Pons (tissue), 1 donor: ENCODE measurements around the gene ANKEF1.
"Not testable (repeated sequence)": the region's sequence is repeated elsewhere in the genome, so short reads cannot be mapped to it uniquely, and the experiment has no call there.

Experiments used
- DNase-seq: peaks from one replicate; pipeline ENCODE4 v3.0.0-alpha.2; 2016; ENCODE audit warnings: low spot score

The ANKEF1 gene

DNA sequence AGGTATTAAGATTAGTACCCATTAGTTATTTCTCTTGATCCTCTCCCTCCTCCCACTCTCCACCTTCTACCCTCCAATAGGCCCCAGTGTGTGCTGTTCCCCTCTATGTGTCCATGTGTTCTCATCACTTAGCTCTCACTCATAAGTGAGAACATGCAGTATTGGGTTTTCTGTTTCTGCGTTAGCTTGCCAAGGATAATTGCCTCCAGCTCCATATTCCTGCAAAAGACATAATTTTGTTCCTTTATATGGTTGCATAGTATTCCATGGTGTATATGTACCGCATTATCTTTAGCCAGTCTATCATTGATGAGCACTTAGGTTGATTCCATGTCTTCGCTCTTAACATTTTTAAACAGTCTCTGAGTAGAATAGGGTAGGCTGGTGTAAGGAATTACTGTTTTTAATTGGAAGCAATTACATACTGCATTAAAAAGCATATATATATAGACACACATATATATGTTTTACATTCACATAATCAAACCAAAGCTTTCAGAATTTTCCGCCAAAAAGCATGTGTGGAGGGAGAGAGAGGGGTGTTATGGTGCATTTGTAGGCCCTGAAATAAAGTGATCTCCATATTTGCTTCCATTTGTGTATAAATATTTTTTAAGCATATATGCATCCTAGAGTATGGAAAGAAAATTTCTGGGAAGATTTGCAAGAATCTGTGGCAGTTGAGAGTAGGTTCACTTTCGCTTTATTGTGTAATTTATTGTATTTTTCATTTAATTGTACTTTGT is 709 bp upstream of the ANKEF1 start:
- DNase-seq, result no peak

DNA sequence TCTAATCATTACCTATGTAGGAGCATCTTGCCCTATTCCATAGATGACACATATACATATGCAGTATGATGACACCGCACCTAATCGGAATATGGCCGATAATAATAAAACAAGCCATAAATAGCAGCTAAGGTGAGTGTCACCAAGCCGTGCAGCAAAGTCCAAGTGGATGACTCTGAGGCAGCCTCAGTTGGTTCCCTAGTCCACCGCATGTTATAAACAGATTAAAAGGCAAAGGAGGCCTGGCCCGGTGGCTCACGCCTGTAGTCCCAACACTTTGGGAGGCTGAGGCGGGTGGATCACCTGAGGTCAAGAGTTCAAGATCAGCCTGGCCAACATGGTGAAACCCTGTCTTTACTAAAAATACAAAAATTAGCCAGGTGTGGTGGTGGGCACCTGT is 1.5 kb downstream of the ANKEF1 start:
- DNase-seq, result not testable (repeated sequence)

DNA sequence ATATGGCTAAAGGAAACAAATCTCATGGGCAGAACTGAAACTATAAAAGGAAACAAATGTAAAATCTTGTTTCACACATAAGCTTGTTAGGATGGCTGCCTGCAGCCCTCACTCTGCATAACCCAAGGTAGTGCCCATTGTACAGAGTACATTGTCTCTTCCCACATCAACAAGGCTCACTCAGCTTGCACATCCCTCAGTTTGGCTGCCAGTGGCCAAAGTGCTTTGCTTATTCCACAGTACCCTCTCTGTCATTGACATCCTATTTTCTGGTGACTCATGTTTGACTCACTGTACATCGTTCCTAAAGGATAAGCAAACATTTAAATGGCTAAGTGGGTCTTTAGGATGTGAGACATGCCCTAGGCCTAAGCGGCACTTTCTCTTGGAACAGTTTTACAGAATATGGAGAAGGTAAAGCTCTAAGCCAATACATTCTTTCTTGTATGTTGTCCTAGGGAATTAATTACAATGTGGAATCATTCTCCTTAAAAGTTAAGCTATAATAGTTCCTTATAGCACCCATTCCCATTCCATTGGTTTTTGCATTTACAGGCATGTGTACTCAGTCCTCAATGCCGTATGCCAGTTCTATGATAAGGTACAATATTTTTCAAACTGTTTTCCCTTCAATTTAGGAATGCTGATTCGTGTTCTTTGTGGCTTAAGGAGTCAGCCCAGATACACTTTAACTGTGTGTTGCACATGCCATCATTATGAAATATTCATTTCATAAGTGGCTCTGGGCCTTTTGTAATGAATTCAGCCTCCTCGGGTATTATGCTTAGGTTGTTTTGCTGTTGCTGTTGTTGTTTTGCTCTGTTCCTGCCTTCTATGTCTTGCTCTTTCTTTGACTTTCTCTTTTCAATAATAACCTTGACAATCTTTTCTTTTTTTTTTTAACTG is 5.5 kb downstream of the ANKEF1 start:
- no peak for DNase-seq

DNA sequence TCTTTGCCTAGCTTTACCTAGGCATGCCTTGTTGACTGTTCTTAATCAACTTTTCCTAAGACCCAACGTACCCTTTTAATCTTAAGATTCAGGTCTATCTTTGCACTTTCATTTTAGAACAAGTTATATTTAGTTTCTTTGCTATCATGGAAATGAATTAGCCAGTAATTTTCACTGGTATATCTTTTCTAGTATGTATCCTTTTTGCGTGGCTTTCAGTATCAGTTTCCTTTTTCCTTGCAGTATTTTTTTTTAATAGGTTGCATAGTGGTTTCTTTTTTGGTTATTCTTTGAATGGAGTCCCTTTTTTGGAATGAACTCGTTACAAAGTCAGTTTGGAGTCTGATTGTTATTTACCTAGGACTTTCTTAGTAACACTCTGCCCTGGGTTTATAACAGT is 7.3 kb downstream of the ANKEF1 start:
- no peak for DNase-seq

DNA sequence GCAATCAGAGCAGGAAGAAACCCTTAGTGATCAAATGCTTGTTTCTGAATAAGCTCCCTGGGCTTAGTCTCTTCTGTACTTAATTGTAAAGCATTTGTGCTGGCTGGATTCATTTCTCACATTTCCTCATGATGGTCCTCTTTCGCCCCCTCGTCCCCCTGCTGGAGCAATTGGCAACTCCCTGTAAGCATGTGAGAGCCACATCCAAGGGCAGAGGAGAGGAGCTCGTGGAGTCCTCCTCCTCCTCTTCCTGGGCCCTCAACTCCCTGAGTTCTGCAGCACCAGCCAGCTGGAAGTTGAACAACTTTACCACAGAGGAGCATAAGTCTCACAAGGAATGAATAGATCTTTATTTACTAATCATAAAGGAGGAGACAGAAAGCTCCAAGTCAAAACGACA is 12.6 kb downstream of the ANKEF1 start:
- no peak for DNase-seq

DNA sequence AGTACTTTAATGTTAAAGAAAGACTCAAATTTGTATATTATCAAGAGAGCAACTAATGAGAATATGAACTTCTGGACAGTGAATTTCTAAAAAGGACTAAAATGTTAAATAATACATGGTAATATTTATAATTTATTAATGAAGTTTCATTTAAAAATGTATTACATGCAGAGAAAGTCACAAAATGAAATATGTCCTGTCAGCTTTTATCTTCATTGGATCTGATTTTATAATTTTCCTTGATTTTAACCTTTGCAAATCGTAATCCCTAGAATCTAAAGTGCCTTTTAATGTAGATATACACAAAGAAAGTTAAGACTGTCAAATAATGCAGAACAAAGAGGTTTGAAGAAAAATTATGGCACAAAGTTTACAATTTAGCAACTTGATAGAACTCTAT is 16.4 kb downstream of the ANKEF1 start:
- DNase-seq, result no peak

DNA sequence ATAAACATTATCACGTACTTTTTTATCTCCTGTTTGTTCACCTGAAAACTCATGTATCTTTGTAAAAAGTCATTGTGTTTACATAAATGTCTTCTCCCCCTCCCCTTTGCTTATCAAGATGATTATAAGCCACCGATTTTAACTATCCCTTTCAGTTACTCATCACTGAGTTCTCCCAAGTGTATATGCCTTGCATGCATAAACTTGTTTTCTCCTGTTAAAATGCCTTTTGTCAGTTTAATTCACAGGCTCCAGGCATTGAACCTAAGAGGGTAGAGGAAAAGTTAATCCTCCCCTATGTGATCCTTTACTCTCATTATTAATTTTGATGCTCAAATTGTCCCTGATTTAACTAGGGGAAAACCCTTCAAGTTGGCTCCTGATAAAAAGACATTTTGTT is 24.2 kb downstream of the ANKEF1 start:
- no peak for DNase-seq

DNA sequence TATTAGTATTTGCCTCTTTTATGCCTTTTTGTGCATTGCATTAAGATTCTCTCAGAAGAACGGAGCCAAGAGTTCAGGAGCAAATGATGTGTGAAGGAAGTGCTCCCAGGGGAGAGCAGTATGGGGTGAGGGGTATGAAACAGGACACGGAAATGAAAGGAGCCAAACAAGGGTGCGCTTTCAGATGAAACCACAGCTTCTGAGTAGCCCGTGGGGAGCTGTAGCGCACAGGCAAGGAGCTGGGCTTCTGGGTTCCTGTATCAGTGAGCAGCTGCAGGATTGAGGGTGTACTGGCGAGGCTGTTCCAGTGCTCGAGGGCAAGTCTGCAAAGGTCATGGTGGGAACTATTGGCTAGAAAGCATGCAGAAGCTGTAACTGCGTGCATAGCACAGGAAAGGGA is 25.4 kb downstream of the ANKEF1 start:
- DNase-seq, result no peak

DNA sequence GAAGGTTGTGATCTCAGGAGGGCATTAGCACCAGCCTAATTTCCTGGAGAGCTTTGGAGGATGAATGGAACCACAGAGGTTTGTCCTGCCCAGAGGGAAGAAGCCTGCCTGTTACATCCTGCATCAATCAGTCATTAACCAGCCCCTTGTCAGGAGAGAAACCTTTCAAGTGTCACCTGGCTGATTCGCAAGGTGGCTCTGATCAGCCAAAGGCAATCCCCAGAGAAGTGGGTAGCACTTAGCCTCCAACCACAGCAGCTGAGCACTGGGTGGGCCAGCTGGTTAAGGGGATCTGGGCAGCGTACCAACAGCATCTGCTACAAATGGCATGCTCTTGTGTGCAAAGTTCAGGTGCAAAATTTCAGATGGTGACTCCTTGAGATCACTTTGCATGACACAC is 26.9 kb downstream of the ANKEF1 start:
- DNase-seq, result no peak

DNA sequence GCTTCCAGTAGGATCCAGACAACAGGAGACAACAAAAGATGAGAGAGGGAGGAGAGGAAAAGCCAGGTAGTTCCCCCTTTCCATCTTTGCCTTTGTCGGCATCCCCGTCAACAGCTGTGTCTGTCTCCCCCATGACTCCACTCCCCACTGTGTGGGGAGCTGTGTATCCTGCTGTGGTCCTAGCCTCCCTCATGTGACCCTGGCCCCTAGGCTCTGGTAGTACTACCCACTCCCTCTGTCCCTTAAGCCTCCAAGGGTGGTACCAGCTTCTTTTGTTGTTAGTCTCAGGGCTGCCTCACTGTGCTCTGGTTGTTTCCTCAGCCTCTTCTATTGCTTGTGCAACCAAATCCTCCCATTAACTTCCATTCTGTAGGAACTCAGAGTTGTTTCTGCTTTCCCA is 28.7 kb downstream of the ANKEF1 start:
- no peak for DNase-seq

DNA sequence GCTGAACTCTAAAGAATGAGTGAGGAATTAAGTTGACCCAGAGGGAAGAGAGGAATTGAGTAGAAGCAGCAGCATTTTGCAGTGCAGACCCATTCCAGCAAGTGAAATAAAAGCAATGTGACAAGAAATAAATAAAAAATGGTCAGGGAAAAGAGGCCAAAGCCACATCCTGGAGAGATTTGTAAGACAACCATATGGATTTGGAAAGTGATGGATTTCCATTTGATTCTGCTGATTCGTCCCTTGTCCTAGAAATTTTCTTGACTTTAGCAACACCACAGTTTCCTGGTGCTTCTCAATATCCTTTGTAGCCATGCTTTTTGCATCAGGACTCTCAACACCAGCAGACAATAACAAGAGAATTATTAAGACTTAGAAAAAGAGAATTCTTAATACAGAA is 29.8 kb downstream of the ANKEF1 start:
- DNase-seq, result no peak

DNA sequence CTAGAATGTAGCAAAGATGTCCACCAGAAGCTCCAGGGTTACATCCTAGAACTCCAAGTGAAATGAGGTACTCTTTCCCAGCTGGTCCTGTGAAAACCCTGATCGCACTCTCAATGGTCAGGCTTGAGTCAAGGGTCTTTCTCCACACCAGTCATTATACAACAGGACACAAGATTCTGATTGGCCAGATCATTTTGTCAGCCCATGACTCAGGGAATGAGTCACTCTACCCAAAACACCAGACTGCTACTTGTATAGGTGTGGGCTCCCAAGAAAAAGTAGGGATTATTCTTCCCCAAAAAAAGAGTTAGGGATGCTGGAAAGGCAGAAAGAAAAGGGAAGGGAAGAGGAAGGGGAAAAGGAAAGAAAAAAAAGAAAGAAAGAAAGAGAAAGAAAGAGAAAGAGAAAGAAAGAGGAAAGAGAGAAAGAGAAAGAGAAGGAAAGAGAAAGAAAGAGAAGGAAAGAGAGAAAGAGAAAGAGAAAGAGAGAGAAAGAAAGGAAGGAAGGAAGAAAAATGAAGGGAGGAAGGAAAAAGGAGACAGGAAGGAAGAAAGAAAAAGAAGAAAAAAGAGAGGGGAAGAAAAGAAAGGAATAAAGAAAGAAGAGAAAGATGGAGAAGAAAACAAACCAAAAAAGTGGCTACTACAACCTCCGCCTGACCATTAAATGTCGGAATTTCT is 30.5 kb downstream of the ANKEF1 start:
- DNase-seq, result no peak

DNA sequence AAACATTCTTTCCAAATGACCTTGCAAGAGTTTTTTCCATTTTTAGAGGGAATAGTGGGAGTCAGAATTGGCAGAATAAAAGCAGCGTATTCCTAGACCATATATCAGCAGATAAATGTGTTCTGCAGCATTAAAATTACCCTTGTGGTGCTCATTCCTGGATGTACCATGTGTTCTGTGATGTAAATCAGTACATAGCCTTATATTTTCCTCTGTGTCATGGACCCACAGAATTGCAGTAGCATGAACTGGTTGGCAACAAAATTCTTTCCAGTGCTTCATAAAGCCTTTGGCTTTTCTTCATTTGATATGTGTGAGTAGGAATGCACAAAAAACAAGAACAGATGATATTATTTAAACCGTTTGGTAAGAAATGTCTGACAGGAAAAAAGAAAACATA is 32.5 kb downstream of the ANKEF1 start:
- DNase-seq, result no peak

DNA sequence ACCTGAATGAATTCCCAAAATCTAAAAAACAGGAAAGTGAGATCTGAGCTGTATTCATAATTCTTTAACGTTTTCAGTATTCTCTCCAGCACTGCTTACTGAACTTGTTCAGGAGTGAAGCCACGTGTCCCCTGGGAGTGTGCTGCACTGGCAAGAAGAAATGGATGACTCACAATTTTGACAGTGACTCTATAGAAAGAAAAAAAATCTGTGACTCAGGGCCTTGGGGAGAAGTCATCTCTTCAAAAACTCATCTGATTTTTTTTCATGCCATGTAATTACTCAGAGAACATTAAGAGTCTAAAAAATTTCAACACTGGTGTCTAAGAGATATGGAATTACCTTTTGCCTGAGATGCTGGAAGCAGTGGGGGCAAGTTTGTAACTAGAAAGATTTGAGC is 39.7 kb downstream of the ANKEF1 start:
- DNase-seq, result no peak

DNA sequence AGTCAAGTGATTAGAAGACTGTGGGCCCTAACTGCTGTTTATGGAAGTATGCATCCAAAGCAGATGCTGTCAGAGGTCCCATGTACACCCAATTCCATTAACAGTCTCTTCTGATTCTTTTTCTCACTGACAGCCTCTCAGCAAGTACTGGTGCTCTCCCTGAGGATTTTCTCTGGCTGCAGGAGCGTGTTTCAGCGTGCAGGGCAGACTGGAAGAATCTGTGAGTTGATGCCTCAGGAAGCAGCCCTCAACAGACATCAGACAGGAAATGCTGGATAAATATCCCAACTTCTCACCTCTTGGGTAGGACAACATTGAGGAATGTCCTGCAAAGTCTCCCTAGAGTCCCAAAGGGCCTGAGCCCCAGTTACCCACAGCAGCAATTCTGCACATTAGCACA is 40.8 kb downstream of the ANKEF1 start:
- DNase-seq, result no peak

DNA sequence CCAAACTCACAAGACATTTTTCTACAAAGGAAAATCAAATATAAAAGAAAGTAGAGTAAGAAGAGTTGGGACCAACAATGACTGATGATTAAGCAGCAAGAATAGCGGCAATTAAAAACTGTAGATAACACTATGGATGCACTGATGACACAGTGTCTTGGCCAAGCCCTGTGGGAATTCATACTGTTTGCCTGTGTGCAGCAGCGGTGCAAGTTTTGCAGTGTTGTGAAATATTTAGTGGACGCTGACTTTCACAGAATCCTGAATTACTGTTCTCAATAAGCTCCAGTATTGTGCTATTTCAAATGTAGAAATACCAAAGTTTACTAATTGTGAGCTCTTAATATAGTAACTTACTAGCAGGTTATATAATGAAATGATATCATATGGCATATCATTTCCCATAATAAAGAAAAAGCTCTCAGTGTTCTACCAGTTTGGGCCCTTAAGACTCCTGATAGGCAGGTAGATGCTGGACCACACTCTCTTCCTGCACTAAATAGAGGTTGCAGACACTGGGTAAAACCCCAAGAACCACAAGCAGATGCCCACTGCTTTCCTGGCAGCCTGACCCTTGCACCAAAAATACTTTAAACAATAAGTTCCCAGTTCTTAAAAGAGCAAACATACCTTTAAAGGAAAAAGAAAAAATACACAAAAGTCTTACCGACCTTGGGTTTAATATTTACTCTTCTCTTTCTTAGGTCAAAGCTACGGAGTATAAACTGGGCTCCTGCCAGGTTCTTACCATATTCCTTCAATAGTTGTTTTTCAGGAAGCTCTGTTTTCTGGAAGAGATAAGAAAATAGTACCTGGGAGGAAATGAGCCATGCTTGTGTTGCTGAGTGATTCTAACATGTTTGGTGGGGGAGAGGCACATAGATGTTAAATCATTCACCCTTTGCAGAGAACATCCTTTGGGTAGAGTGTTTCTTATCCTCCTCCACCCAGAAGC is 41.6 kb downstream of the ANKEF1 start:
- DNase-seq, result no peak

DNA sequence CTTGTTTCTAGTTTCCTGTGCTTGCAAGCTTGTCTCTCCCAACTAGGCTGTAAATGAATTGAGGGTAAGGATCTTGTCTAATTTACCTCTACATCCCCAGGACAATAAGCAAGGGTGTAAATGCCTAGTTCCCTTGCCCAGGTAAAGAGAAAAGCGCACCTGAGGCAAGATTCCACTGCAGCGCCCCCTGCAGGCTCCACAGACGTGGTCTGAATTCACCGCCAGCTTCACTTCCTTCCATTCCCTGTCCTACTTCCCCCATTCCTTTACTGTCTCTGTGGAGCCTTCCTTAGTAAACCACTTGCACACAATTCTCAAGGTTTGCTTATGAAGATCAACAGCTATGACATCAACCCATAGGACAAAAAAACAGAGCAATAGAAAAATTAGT is 42.3 kb downstream of the ANKEF1 start:
- DNase-seq, result no peak

DNA sequence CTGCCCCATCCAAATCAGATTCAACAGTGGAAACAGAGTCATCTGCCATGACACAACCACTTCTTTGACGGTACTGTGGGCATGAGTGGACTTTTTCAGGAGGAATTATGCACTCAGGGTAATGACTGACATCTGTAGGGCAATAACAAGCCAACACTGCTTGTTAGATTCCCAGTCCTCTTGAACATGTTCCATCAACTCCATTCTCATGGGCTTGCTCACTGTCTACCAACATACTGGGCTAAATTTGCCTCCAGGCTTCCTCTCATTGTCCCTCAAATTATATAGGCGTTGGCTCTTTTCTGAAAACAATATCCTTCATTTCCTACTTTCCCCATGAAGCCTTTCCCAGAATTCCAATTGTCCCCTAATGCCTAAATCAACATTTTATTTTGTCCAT is 43.1 kb downstream of the ANKEF1 start:
- no peak for DNase-seq

DNA sequence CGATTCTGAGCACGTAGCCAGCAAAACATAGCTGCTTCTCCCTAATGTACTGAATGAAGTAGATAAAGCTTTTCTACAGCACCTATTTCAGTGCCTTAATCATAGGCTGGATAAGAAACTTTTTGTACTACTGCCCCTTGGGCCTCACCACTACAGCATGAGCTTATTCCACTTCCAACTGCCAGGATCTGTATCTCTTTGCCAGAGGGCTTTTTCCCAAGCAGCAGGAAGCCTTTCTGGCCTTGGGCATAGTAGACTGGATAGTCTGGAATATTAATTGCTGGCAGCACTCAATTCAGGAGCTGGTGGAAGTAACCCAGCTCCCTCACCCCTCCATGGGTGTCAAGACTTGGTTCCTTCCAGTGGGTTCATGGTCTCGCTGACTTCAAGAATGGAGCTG is 43.6 kb downstream of the ANKEF1 start:
- no peak for DNase-seq

DNA sequence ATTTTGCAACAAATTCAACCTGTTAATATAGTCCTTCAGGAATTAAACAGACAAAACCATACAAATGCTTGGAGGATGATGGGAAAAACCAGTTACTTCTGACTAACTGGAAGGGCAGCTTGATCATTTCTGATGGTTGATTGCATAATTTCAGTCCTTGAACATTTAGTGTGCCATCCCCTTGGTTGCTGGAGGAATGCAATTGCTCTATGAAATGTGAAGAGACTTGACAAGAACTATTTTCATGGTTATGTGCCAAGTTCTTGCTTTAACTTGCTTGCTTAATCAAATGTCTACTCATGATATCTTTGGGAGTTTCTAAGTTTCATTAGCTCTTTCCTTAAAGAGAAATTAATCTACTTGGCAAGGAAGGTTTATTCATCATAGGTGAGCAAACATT is 45.2 kb downstream of the ANKEF1 start:
- DNase-seq, result no peak

DNA sequence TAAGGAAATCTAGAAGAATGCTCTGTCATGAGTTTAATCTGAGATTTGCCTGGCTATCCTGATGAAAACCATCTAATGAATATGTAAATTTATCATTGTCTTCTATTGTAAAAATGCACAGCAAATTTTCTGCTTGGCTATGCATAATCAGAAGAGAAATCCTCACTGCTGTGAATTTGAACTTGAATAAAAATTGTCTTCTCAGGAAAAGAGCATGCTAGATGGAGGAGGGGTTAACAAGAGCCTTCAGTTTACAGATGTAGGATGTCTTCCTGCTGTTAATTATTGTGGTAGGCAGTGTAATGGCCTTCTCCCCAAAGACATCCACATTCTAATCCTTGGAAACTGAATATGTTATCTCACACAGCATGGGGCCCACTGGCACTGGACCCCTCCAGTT is 45.8 kb downstream of the ANKEF1 start:
- DNase-seq, result no peak
